Type B pancreatic cell (in vitro differentiated cells): ENCODE data around the gene BIN2. TPM values are rescaled to one million over a fixed set of nuclear protein-coding genes. Genes with fewer than 3 reads are reported as not detected.

Experiments used
- DNase-seq: peaks from one replicate; pipeline ENCODE4 v3.0.0; 2021; ENCODE audit warnings: mixed read lengths; ENCODE audit not compliant: unreplicated experiment; ENCODE audit errors: extremely low spot score
- H3K27ac Mint-ChIP-seq: 2 replicates; pipeline ENCODE4 v1.8.0; 2021; ENCODE audit warnings: mild to moderate bottlenecking, mixed read lengths
- H3K27me3 Mint-ChIP-seq: 2 replicates; pipeline ENCODE4 v1.8.0; 2021; ENCODE audit warnings: mixed read lengths
- H3K36me3 Mint-ChIP-seq: 2 replicates; pipeline ENCODE4 v1.8.0; 2021; ENCODE audit warnings: mixed read lengths
- H3K4me1 Mint-ChIP-seq: one replicate; pipeline ENCODE4 v1.8.0; 2021; ENCODE audit warnings: mixed read lengths; ENCODE audit not compliant: unreplicated experiment
- H3K4me3 Mint-ChIP-seq: 2 replicates; pipeline ENCODE4 v1.8.0; 2021; ENCODE audit warnings: mild to moderate bottlenecking, mixed read lengths
- H3K9me3 Mint-ChIP-seq: 2 replicates; pipeline ENCODE4 v1.8.0; 2021; ENCODE audit warnings: mixed read lengths
- total RNA-seq: library from RNA; stranded (reverse); gene quantifications from 2 replicates; pipeline ENCODE4 v1.2.1, GENCODE V29; 2021; ENCODE audit warnings: low replicate concordance
- TF ChIP-seq, protein P1 (sequence below): fragments of 200-600 bp; sonication (generic); conservative IDR thresholded peaks from 2 replicates; pipeline ENCODE4 v1.5.0; 2021; ENCODE audit warnings: antibody characterized with exemption, mild to moderate bottlenecking

The BIN2 gene
- total RNA-seq, 1 donor from 2014 or later, result not detected

DNA sequence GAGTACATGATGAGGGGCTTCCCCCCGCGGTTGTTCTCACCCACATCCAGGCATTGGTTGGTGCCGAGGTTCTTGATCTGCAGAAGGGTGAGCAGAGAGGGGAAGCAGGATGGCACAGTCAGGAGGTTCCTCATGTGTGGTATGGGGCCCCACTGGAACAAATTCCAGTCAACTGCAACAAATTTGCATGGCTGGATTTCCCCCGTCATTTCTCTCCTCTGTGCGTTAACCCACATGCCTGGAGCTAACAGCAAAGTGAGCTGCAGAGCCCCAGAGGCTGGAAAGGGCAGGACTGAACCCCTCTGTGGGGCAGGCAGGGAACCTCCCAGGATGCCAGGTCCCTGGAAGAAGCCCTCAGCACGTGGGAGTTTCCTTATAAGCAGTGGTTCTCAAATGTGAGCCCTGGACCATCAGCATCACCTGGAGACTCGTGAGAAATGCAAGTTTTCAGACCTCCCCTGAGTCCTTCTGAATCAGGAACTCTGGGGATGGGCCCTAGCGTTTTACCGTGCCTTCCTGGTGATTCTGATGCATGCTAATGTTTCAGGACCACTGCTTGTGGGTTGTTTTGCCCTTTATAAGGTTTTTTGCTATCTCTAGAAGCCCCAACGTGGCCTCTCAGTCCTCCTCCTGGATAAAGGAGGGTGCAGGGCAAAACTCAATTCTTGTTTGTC is 33.5 kb upstream of the BIN2 start:
- no peak for DNase-seq
- Mint-ChIP-seq H3K4me3 (no peak overlapping the region), H3K27ac (no peak overlapping the region)

DNA sequence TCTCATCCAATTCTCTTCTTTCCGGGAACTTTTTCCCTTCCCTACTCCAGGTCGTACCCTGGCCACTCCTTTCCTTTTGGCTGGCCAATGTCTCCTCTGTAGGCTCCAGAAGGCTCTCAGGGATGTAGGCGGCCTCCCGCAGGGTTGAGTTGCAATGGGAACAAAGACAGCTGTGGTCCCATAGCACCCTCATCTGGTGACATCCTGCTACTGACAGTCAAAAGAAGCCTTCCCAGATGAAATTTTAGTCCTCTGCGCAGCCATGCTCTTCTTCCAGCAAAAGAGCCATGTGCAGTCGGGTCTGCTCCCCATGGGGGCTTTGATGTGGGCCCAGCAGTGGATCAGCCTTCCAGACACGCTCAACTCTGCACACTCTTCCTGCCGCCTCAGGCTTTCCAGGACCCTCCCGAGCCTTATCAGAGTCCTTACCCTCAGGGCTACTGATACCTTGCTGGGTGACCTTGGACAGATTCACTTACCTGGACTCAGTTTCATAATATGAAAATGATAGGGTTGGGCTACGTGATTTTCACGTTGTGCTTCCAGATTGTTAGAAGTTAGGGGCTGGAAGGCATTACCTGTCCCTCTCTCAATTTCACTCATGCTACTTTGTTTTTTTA is 28.0 kb upstream of the BIN2 start:
- H3K27me3 Mint-ChIP-seq, result no peaks in the 10 kb centered on the region
- H3K4me3 Mint-ChIP-seq, result no peak overlapping the region
- TF ChIP-seq, protein P1, sequence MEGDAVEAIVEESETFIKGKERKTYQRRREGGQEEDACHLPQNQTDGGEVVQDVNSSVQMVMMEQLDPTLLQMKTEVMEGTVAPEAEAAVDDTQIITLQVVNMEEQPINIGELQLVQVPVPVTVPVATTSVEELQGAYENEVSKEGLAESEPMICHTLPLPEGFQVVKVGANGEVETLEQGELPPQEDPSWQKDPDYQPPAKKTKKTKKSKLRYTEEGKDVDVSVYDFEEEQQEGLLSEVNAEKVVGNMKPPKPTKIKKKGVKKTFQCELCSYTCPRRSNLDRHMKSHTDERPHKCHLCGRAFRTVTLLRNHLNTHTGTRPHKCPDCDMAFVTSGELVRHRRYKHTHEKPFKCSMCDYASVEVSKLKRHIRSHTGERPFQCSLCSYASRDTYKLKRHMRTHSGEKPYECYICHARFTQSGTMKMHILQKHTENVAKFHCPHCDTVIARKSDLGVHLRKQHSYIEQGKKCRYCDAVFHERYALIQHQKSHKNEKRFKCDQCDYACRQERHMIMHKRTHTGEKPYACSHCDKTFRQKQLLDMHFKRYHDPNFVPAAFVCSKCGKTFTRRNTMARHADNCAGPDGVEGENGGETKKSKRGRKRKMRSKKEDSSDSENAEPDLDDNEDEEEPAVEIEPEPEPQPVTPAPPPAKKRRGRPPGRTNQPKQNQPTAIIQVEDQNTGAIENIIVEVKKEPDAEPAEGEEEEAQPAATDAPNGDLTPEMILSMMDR, result peak; percentile 83
- DNase-seq, result no peak
- no peaks in the 10 kb centered on the region for H3K36me3 Mint-ChIP-seq
- peaks cover 12% of the 10 kb centered on the region for H3K4me1 Mint-ChIP-seq
- H3K27ac Mint-ChIP-seq, result peak overlapping the region; percentile 19
- H3K9me3 Mint-ChIP-seq, result no peaks in the 10 kb centered on the region

More for the DNA sequence above, 33.5 kb upstream of the BIN2 start:
- H3K36me3 Mint-ChIP-seq, result no peaks in the 10 kb centered on the region
- TF ChIP-seq, protein P1, result no peak
- no peaks in the 10 kb centered on the region for H3K27me3 Mint-ChIP-seq
- H3K9me3 Mint-ChIP-seq, result no peaks in the 10 kb centered on the region
- peaks cover 9% of the 10 kb centered on the region for H3K4me1 Mint-ChIP-seq

DNA sequence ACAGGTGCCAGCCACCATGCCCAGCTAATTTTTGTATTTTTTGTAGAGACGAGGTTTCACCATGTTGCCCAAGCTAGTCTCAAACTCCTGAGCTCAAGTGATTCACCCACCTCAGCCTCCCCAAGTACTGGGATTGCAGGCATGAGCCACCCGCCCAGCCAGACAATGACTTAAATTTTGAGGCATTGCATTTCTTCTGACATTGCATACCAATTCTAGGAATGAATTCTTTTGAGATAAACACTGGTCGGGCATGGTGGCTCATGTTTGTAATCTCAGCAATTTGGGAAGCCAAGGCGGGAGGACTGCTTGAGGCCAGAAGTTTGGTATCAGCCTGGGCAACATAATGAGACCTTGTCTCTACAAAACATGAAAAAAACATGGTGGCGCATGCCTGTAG is 25.1 kb upstream of the BIN2 start:
- Mint-ChIP-seq H3K9me3 (no peaks in the 10 kb centered on the region), H3K4me1 (peaks cover 15% of the 10 kb centered on the region), H3K27me3 (no peaks in the 10 kb centered on the region), H3K4me3 (no peak overlapping the region), H3K27ac (no peak overlapping the region), H3K36me3 (no peaks in the 10 kb centered on the region)
- no peak for DNase-seq
- TF ChIP-seq, protein P1, result no peak

DNA sequence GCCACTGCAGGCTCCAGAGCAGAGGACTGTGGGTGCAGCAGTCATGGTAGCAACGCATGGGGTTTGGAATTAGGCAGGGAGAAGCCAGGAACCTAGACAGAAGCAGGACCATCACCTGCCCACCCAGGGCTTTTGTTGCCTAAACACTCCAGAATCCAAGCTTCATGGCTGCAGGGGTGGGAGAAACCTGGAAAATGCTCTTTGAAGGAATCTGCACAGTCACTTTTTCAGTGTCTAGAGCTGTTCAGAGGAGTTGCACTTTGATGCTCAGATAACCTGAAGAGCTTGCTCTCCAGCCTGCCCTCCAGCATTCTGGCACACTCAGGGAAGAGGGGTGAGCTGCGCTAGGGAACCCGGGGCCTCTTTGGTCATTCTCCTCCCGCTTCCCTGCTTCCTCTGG is 24.1 kb upstream of the BIN2 start:
- H3K27ac Mint-ChIP-seq, result no peak overlapping the region

DNA sequence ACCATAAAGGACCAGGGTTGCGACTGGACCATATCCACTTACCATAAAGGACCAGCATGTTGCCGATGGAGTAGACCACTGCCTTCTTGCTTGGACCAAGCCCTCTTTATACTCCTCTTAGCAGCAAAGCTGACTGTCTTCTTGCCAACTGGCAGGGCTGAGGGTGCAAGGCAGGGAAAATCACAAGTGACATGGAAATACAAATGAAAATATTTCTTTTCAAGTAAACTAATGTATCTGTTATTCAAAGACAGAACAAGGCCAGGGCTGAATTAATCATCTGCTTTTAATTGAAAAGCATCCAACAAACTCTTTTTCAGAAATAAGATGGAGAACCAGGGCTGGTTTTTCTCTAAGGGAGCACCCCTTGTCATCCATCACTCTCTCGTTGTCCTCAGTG is 22.6 kb upstream of the BIN2 start, which contains the start of gene CELA1:
Gene CELA1, minus strand, starts transcription at position 99 of the 400 bp plus-strand sequence. Its CDS starts 41 bp downstream, at position 58.
- Mint-ChIP-seq H3K27me3 (no peaks in the 10 kb centered on the region), H3K9me3 (no peaks in the 10 kb centered on the region), H3K4me3 (no peak within 1 kb of the TSS), H3K27ac (no peak within 1 kb of the TSS), H3K36me3 (no peaks in the 10 kb centered on the region), H3K4me1 (peaks cover 11% of the 10 kb centered on the region)
- DNase-seq, result no peak
- TF ChIP-seq, protein P1, result no peak

More for the DNA sequence above, 24.1 kb upstream of the BIN2 start:
- DNase-seq, result no peak
- Mint-ChIP-seq H3K27me3 (no peaks in the 10 kb centered on the region), H3K36me3 (no peaks in the 10 kb centered on the region), H3K4me1 (peaks cover 15% of the 10 kb centered on the region), H3K9me3 (no peaks in the 10 kb centered on the region), H3K4me3 (no peak overlapping the region)
- TF ChIP-seq, protein P1, result no peak
